SK-N-SH (cell line): ENCODE results near the gene SFXN3. TPM values are rescaled to one million over a fixed set of nuclear protein-coding genes. Genes with fewer than 3 reads are reported as not detected.

Experiments used
- CTCF ChIA-PET: fragments of 300-600, 350-600 bp; formaldehyde crosslinking; extraction: SDS; loops from one replicate; lab custom pipeline; 2021; lab: Yijun Ruan, JAX
- POLR2A ChIA-PET: fragments of 350-600 bp; sonication (Branson Sonifier 250); formaldehyde crosslinking; extraction: SDS; loops from one replicate; lab custom pipeline; 2020; ENCODE audit warnings: antibody characterized with exemption, inconsistent platforms; lab: Yijun Ruan, JAX
- DNase-seq: peaks from one replicate; pipeline ENCODE4 v3.0.0; 2012
- H2AFZ ChIP-seq: fragments of 200-600 bp; sonication (generic); 2 replicates; pipeline ENCODE4 v1.8.1; 2016; ENCODE audit warnings: antibody characterized with exemption, mild to moderate bottlenecking, low read depth
- H3F3A ChIP-seq: fragments of 200-600 bp; sonication (generic); replicated peaks from 2 replicates; pipeline ENCODE3; 2016; ENCODE audit warnings: antibody characterized with exemption, mild to moderate bottlenecking; ENCODE audit not compliant: insufficient read depth
- H3K27ac ChIP-seq, 2 experiments: fragments of 200-500 bp in 1 of 2; fragments of 200-600 bp in 1 of 2; sonication (Bioruptor generic) in 1 of 2; sonication (generic), shearing (Covaris generic) in 1 of 2; 2 replicates each; pipeline versions ENCODE4 v1.5.1 to v1.6.1; 2014 to 2016; ENCODE audit warnings: low read depth in 2 of 2, inconsistent platforms in 1 of 2, low read length in 1 of 2, mild to moderate bottlenecking in 1 of 2, mixed read lengths in 1 of 2
- H3K27me3 ChIP-seq: fragments of 200-600 bp; sonication (generic), shearing (Covaris generic); 2 replicates; pipeline ENCODE4 v1.6.1; 2016; ENCODE audit warnings: mixed run types; ENCODE audit not compliant: insufficient read depth
- H3K36me3 ChIP-seq, 2 experiments: fragments of 200-500 bp in 1 of 2; fragments of 200-600 bp in 1 of 2; sonication (Bioruptor generic) in 1 of 2; sonication (generic) in 1 of 2; replicated peaks in 1 of 2; 2 replicates each; pipeline versions ENCODE3 to v1.5.1; 2014 to 2016; ENCODE audit warnings: low read length in 1 of 2, mild to moderate bottlenecking in 1 of 2; ENCODE audit not compliant: insufficient read depth in 2 of 2, control insufficient read depth in 1 of 2
- H3K4me1 ChIP-seq, 2 experiments: fragments of 200-500 bp in 1 of 2; fragments of 200-600 bp in 1 of 2; sonication (Bioruptor generic) in 1 of 2; sonication (generic), shearing (Covaris generic) in 1 of 2; 2 replicates each; pipeline versions ENCODE4 v1.5.1 to v1.6.1; 2014 to 2016; ENCODE audit warnings: low read depth in 1 of 2, low read length in 1 of 2, mixed run types in 1 of 2; ENCODE audit not compliant: insufficient read depth in 2 of 2, control insufficient read depth in 1 of 2
- H3K4me2 ChIP-seq: fragments of 200-600 bp; sonication (generic), shearing (Covaris generic); 2 replicates; pipeline ENCODE4 v1.6.1; 2017; ENCODE audit warnings: mixed run types
- H3K4me3 ChIP-seq, 2 experiments: fragments of 200-500 bp in 1 of 2; fragments of 200-600 bp in 1 of 2; sonication (Bioruptor generic) in 1 of 2; sonication (generic), shearing (Covaris generic) in 1 of 2; 2 replicates each; pipeline versions ENCODE4 v1.5.1 to v1.8.1; 2014 to 2016; ENCODE audit warnings: low read depth in 2 of 2, inconsistent platforms in 1 of 2, low read length in 1 of 2, mild to moderate bottlenecking in 1 of 2, mixed read lengths in 1 of 2, moderate library complexity in 1 of 2
- H3K79me2 ChIP-seq: fragments of 200-600 bp; sonication (generic); 2 replicates; pipeline ENCODE4 v1.8.1; 2017; ENCODE audit warnings: mild to moderate bottlenecking; ENCODE audit not compliant: insufficient read depth
- H3K9ac ChIP-seq: fragments of 200-600 bp; sonication (generic); 2 replicates; pipeline ENCODE4 v1.6.1; 2017; ENCODE audit warnings: mixed run types
- H3K9me2 ChIP-seq: fragments of 200-600 bp; sonication (generic); 2 replicates; pipeline ENCODE4 v1.6.1; 2017; ENCODE audit warnings: mixed run types
- H3K9me3 ChIP-seq: fragments of 200-600 bp; sonication (generic); 2 replicates; pipeline ENCODE4 v1.6.1; 2017; ENCODE audit warnings: mixed run types, mild to moderate bottlenecking, moderate library complexity
- H4K20me1 ChIP-seq: fragments of 200-600 bp; sonication (generic); 2 replicates; pipeline ENCODE4 v1.6.1; 2017; ENCODE audit warnings: mild to moderate bottlenecking, mixed run types; ENCODE audit not compliant: insufficient read depth
- CHD2 ChIP-seq: fragments of 150-350 bp; IDR thresholded peaks from 2 replicates; pipeline ENCODE4 v1.6.1; 2018; ENCODE audit warnings: low read length; ENCODE audit not compliant: partially characterized antibody
- ELF1 ChIP-seq: IDR thresholded peaks from 2 replicates; pipeline ENCODE4 v1.4.0; 2012
- EP300 ChIP-seq, 2 experiments: IDR thresholded peaks; 2 replicates each; pipeline versions ENCODE4 v1.4.0 to v1.6.1; 2012; ENCODE audit warnings: borderline replicate concordance in 1 of 2, low read depth in 1 of 2, low read length in 1 of 2
- FOSL2 ChIP-seq: IDR thresholded peaks from 2 replicates; pipeline ENCODE4 v1.4.0; 2012; ENCODE audit warnings: low read depth, mild to moderate bottlenecking, moderate library complexity, borderline replicate concordance
- FOXJ3 ChIP-seq: sonication (generic); formaldehyde crosslinking; IDR thresholded peaks from 2 replicates; pipeline ENCODE4 v1.5.1; 2020; ENCODE audit warnings: mild to moderate bottlenecking, missing genetic modification reagents
- GABPA ChIP-seq: IDR thresholded peaks from 2 replicates; pipeline ENCODE4 v1.4.0; 2012; ENCODE audit warnings: low read depth, mild to moderate bottlenecking
- GATA2 ChIP-seq: sonication (generic); formaldehyde crosslinking; IDR thresholded peaks from 2 replicates; pipeline ENCODE4 v1.5.0; 2020; ENCODE audit warnings: mild to moderate bottlenecking, missing genetic modification reagents
- NFIC ChIP-seq: IDR thresholded peaks from 2 replicates; pipeline ENCODE4 v1.4.0; 2012; ENCODE audit warnings: borderline replicate concordance
- NRF1 ChIP-seq: IDR thresholded peaks from 2 replicates; pipeline ENCODE4 v1.6.1; 2012; ENCODE audit warnings: low read depth, mild to moderate bottlenecking, low read length
- PBX3 ChIP-seq: IDR thresholded peaks from 2 replicates; pipeline ENCODE4; 2012
- POLR2AphosphoS5 ChIP-seq: IDR thresholded peaks from 2 replicates; pipeline ENCODE4 v1.6.1; 2012; ENCODE audit warnings: low read depth, low read length
- RCOR1 ChIP-seq: fragments of 150-350 bp; IDR thresholded peaks from 2 replicates; pipeline ENCODE4 v1.6.1; 2017; ENCODE audit warnings: antibody characterized with exemption, low read length
- REST ChIP-seq: IDR thresholded peaks from 2 replicates; pipeline ENCODE4 v1.6.1; 2012; ENCODE audit warnings: mild to moderate bottlenecking, low read depth, low read length, moderate library complexity
- RFX5 ChIP-seq: IDR thresholded peaks from 2 replicates; pipeline ENCODE4 v1.6.1; 2012; ENCODE audit warnings: mild to moderate bottlenecking, improper control_type of control experiment, low read length
- TCF12 ChIP-seq: IDR thresholded peaks from 2 replicates; pipeline ENCODE4 v1.4.0; 2012
- WGBS: methylation state at CpG from one replicate; pipeline ENCODE4 v1.1.6; 2017; ENCODE audit warnings: low lambda C conversion rate; 5-methylcytosine and 5-hydroxymethylcytosine counted together
- polyA plus RNA-seq, 3 experiments: library from polyadenylated mRNA; depleted of rRNA; stranded (reverse); fragments of >200 nt; gene quantifications; 2 replicates each; pipeline ENCODE4 v1.2.3, GENCODE V29; 2012

The SFXN3 gene
- polyA plus RNA-seq, 1 of the 3 experiments (the other 2 are of a cell fraction) = 142 TPM

GRCh38 chr10:101079874-101080273 is 48.8 kb downstream of the SFXN3 start:
- Histone ChIP-seq H3F3A (no peaks in the 10 kb centered on the region), H3K4me3 (no peak overlapping the region), H4K20me1 (no peaks in the 10 kb centered on the region), H3K36me3 (no peaks in the 10 kb centered on the region), H3K27me3 (peaks cover 31% of the 10 kb centered on the region; the same call in 1 of the 2 replicates), H3K9ac (no peak overlapping the region), H3K4me1 (peaks cover 0 to 19% of the 10 kb centered on the region in 2 experiments; a peak in 1 of 4 replicates), H3K9me2 (no peaks in the 10 kb centered on the region), H2AFZ (no peak overlapping the region), H3K9me3 (no peaks in the 10 kb centered on the region), H3K27ac (no peak overlapping the region), H3K4me2 (no peak overlapping the region), H3K79me2 (no peaks in the 10 kb centered on the region)
- no peak for TF ChIP-seq POLR2AphosphoS5
- TF ChIP-seq RFX5 = no peak
- no peak for TF ChIP-seq ELF1
- peak in 1 of 2 experiments; percentile 89; a peak in 2 of 4 replicates for TF ChIP-seq EP300 (IDR thresholded peaks at IDR 0.05; ENCODE audit: borderline replicate concordance in 1 of 2, low read depth in 1 of 2, low read length in 1 of 2)
- TF ChIP-seq TCF12 = peak; percentile 52
- peak; percentile 88 for TF ChIP-seq GATA2 (CRISPR knock-in tag)
- peak; percentile 91 for TF ChIP-seq FOXJ3 (CRISPR knock-in tag)
- peak; percentile 43; the same call in 1 of the 2 replicates for TF ChIP-seq NFIC
- peak; percentile 24; the same call in 1 of the 2 replicates for TF ChIP-seq PBX3
- peak; percentile 75 for TF ChIP-seq CHD2
- TF ChIP-seq RCOR1 = peak; percentile 98
- no peak for TF ChIP-seq GABPA
- TF ChIP-seq FOSL2 = no peak
- DNase-seq = peak; percentile 82
- ChIA-PET CTCF (interaction anchor here (0.8 to 32.9 kb wide), 9 partner anchors 9 to 60 kb away, joined by 4 to 972 read pairs (median 13); partner anchors contain the start of gene TLX1), POLR2A (interaction anchor here (0.5 to 0.8 kb wide), 2 partner anchors 8 to 706 kb away, joined by 3 read pairs; no protein-coding TSS in a partner anchor)
- 14% methylated on average over 1 of the region's 1 CpG for WGBS

GRCh38 chr10:101080933-101081931 is 50.2 kb downstream of the SFXN3 start:
- no peak overlapping the region for H3K27ac ChIP-seq
- H4K20me1 ChIP-seq = no peaks in the 10 kb centered on the region
- H3K4me1 ChIP-seq = peaks cover 0 to 21% of the 10 kb centered on the region in 2 experiments; a peak in 1 of 4 replicates
- no peak overlapping the region for H3K4me3 ChIP-seq
- H3K79me2 ChIP-seq = no peaks in the 10 kb centered on the region
- no peak overlapping the region for H3K9ac ChIP-seq
- H3K4me2 ChIP-seq = no peak overlapping the region
- H3K27me3 ChIP-seq = peaks cover 32% of the 10 kb centered on the region; the same call in 1 of the 2 replicates
- H3K36me3 ChIP-seq = no peaks in the 10 kb centered on the region
- H3K9me3 ChIP-seq = no peaks in the 10 kb centered on the region
- no peak for DNase-seq
- TF ChIP-seq NRF1 (no peak), RCOR1 (0 out of 2 replicates have a peak, but pooled peaks have one; percentile 28), REST (peak; percentile 97), GATA2 (CRISPR knock-in tag) (peak; percentile 38; the same call in 1 of the 2 replicates)
- 46% methylated on average over 5 of the region's 5 CpGs for WGBS
- no peaks in the 10 kb centered on the region for H3F3A ChIP-seq
- ChIA-PET CTCF (interaction anchor here (0.9 to 32.9 kb wide), 7 partner anchors 8 to 58 kb away, joined by 3 to 972 read pairs (median 13); partner anchors contain the start of gene TLX1), POLR2A (no interaction called here)
- no peaks in the 10 kb centered on the region for H3K9me2 ChIP-seq
- no peak overlapping the region for H2AFZ ChIP-seq
